Ovary (tissue), 9 donors: Measurements from ENCODE around the gene RC3H1. TPM values are rescaled to one million over a fixed set of nuclear protein-coding genes. Genes with fewer than 3 reads are reported as not detected.

Experiments
- DNase-seq, 5 donors: peaks; one replicate each; pipeline ENCODE4 v3.0.0-alpha.2; 2019 to 2020
- H3K27ac ChIP-seq, 2 donors: fragments of 200-600 bp; one replicate each; pipeline versions ENCODE4 v1.5.1 to v1.8.0; 2019 to 2022
- H3K27me3 ChIP-seq: fragments of 200-600 bp; one replicate; pipeline ENCODE4 v1.8.0; 2022
- H3K36me3 ChIP-seq: fragments of 200-600 bp; sonication (generic); one replicate; pipeline ENCODE4 v1.5.1; 2019
- H3K4me1 ChIP-seq: one replicate; pipeline ENCODE4 v1.8.1; 2013; ENCODE audit warnings: mild to moderate bottlenecking, moderate library complexity; ENCODE audit not compliant: insufficient read depth
- H3K4me3 ChIP-seq: fragments of 200-600 bp; sonication (generic); one replicate; pipeline ENCODE4 v1.5.1; 2017
- H3K9me3 ChIP-seq, 2 donors: fragments of 200-600 bp in 1 of 2; sonication (generic) in 1 of 2; one replicate each; pipeline versions ENCODE4 v1.5.1 to v1.8.1; 2013 to 2019; ENCODE audit warnings: mild to moderate bottlenecking in 1 of 2, moderate library complexity in 1 of 2
- EP300 ChIP-seq: sonication (generic); formaldehyde crosslinking; IDR thresholded peaks from one replicate; pipeline ENCODE4 v1.6.1; 2017; ENCODE audit warnings: antibody characterized with exemption
- POLR2A ChIP-seq: fragments of 450-650 bp; IDR thresholded peaks from one replicate; pipeline ENCODE4 v1.6.1; 2017; ENCODE audit warnings: antibody characterized with exemption, mild to moderate bottlenecking, moderate library complexity
- WGBS, 3 donors: extraction: QIAGEN DNeasy Blood & Tissue Kit in 1 of 3; methylation state at CpG; one replicate each; pipeline versions ENCODE4 v1.1.5 to v1.1.7; 2013 to 2017; 5-methylcytosine and 5-hydroxymethylcytosine counted together
- intact Hi-C, 4 donors: fragments of 100-400 bp; cut with DNase I; formaldehyde crosslinking; loops; one replicate each; pipeline versions ENCODE4 v1.11.0 to v1.15.1; 2022 to 2023
- polyA plus RNA-seq, 2 donors: library from polyadenylated mRNA; stranded (reverse); fragments of 200-250 nt in 1 of 2; fragments of 350-450 nt in 1 of 2; fragmentation: Illumina TruSeq in 1 of 2; extraction: RNeasy Lipid Tissue Mini Kit (QIAGEN cat#74804) in 1 of 2; gene quantifications; one replicate each; pipeline ENCODE4 v1.2.3, GENCODE V29; 2013 to 2014
- small RNA-seq: library from RNA; depleted of rRNA; stranded (forward); fragments of <200 nt; gene quantifications from one replicate; pipeline ENCODE3, GENCODE V24; 2016
- total RNA-seq, 7 donors: library from RNA; depleted of rRNA in 2 of 7; stranded (reverse); fragments of >200 nt in 2 of 7; fragmentation: NEBNext Ultra II Directional in 3 of 7; extraction: Animal tissue kit (Norgen Biotek cat#: 25700) in 3 of 7; gene quantifications; one replicate each; pipeline versions ENCODE4 v1.1.0 to v1.2.4, GENCODE V29; 2016 to 2023
- TF ChIP-seq, protein P1 (sequence below), 3 donors: fragments of 450-650 bp in 2 of 3; fragments of 200-600 bp in 1 of 3; IDR thresholded peaks; one replicate each; pipeline versions ENCODE4 v1.5.1 to v1.8.0; 2016 to 2022; ENCODE audit warnings: antibody characterized with exemption in 3 of 3, mild to moderate bottlenecking in 1 of 3
- donor health status: DM: no; HTN: no; CAD: no; lungs with moderate emphysema.
- donor health status: DM: no; HTN: no; CAD: no.
- donor health status: Bipolar disorder and iron deficiency.
- donor health status: DM: yes; HTN: yes; CAD: no.
- donor health status: DM: no; HTN: no; CAD: no.
- donor health status: DM: yes; HTN: yes; CAD: no.

Gene RC3H1
- total and polyA plus RNA-seq, 9 donors = 4.6 to 33.8 (median 26.5) TPM

DNA sequence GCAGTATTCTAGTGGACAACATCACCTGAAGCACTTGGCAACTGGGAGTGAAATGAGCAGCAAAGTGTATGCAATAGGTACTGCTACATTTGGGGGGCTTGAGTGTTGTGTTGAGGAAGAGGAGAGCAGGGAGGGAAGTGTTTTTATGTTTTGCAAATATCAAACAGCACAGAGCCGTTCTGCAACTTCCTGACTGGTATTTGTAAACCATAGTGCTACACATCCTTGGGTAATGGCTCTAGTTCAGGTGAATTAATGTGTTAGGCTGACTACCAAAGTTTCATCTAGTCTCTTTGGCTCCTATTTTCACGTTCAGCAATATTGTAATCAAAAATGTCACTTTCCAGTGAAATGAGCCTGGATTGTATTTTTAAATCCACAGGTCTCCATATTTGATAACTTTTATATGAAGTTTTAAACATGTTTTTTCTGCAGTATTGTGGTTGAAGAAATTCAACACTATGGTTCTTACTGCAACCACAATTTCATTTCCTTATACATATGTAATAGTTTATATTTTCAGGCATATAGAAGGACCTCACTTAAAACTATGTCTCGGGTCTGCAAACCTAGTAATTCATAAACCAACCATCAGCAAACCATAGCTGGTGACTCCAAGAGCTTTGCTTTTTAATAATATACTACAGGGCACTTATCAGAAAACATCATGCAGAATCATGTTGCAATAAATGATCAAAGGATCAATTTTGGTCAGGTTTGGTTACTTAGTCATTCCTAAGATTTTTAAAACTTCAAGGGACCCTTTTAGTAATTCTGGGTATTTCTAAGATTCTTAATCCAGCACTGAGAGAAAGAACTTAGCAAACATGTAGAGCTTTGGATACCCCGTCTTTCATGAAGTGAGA, 135.2 kb downstream of the RC3H1 start:
- Histone ChIP-seq H3K36me3 (no peaks in the 10 kb centered on the region), H3K27me3 (no peaks in the 10 kb centered on the region), H3K4me3 (no peak overlapping the region), H3K4me1 (no peaks in the 10 kb centered on the region), H3K9me3 (no peaks in the 10 kb centered on the region), H3K27ac (no peak overlapping the region)
- intact Hi-C loops = no loop called here
- WGBS, 3 donors = 80 to 90% (median 85%) methylated on average over 4 of the region's 4 CpGs
- no peak for DNase-seq
- TF ChIP-seq EP300 (no peak), POLR2A (no peak)
- TF ChIP-seq, protein P1, sequence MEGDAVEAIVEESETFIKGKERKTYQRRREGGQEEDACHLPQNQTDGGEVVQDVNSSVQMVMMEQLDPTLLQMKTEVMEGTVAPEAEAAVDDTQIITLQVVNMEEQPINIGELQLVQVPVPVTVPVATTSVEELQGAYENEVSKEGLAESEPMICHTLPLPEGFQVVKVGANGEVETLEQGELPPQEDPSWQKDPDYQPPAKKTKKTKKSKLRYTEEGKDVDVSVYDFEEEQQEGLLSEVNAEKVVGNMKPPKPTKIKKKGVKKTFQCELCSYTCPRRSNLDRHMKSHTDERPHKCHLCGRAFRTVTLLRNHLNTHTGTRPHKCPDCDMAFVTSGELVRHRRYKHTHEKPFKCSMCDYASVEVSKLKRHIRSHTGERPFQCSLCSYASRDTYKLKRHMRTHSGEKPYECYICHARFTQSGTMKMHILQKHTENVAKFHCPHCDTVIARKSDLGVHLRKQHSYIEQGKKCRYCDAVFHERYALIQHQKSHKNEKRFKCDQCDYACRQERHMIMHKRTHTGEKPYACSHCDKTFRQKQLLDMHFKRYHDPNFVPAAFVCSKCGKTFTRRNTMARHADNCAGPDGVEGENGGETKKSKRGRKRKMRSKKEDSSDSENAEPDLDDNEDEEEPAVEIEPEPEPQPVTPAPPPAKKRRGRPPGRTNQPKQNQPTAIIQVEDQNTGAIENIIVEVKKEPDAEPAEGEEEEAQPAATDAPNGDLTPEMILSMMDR (IDR thresholded peaks at IDR 0.05) = no peak

DNA sequence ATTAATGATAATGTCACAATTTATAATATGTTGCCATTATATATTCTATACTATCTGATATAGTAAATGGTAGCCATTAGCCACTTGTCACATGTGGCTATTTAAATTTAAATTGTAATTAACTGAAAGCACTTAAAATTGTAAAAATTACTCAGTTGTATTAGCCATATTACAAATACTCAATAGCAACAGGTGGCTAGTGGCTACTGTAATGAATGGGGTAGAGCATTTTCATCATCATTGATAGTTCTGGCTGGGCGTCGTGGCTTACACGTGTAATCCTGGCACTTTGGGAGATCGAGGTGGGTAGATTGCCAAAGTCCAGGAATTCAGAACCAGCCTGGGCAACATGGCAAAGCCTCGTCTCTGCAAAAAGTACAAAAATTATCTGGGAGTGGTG, 137.5 kb downstream of the RC3H1 start:
- 93 to 97% (median 93%) methylated on average over 5 of the region's 5 CpGs for WGBS, 3 donors
- no peak overlapping the region for H3K27ac ChIP-seq
- no peaks in the 10 kb centered on the region for H3K4me1 ChIP-seq
- H3K9me3 ChIP-seq = no peaks in the 10 kb centered on the region
- H3K4me3 ChIP-seq = no peak overlapping the region
- DNase-seq = no peak
- H3K27me3 ChIP-seq = no peaks in the 10 kb centered on the region
- intact Hi-C loops = no loop called here
- TF ChIP-seq EP300 (no peak), POLR2A (no peak)
- TF ChIP-seq, protein P1 (IDR thresholded peaks at IDR 0.05) = no peak
- H3K36me3 ChIP-seq = no peaks in the 10 kb centered on the region

Small RNAs within 50 kb of the gene (small RNA-seq; reads per million reads assigned to genes)
- not detected for gene RNA5SP67
- gene RNA5SP68 = not detected

Other genes starting within 250 kb of the RC3H1 start
- gene DARS2, start 197.7 kb downstream of the RC3H1 start, total RNA-seq = 10 to 100 TPM in 2 of 7 donors, 1 to 10 TPM in 5; 7.8 to 11.5 (median 9.1) TPM
- 10 to 100 TPM in 1 of 2 donors, 1 to 10 TPM in 1; 4.3 to 20.5 TPM for gene DARS2, start 197.7 kb downstream of the RC3H1 start, polyA plus RNA-seq
- gene CENPL, start 197.5 kb downstream of the RC3H1 start, total RNA-seq = 1 to 10 TPM; 1.1 to 5.6 (median 3.1) TPM
- gene CENPL, start 197.5 kb downstream of the RC3H1 start, polyA plus RNA-seq = 1 to 10 TPM; 2.4 to 3.9 TPM
- 1,000 to 10,000 TPM in 6 of 7 donors, 100 to 1,000 TPM in 1; 958 to 2,885 (median 1,266) TPM for gene GAS5, start 154.4 kb downstream of the RC3H1 start, total RNA-seq
- gene GAS5, start 154.4 kb downstream of the RC3H1 start, polyA plus RNA-seq = 1,000 to 10,000 TPM in 1 of 2 donors, 100 to 1,000 TPM in 1; 802 to 2,293 TPM
- 10 to 100 TPM in 5 of 7 donors, 1 to 10 TPM in 2; 6.5 to 20.0 (median 14.9) TPM for gene ZBTB37, start 154.0 kb downstream of the RC3H1 start, total RNA-seq
- 1 to 10 TPM; 2.3 to 4.4 TPM for gene ZBTB37, start 154.0 kb downstream of the RC3H1 start, polyA plus RNA-seq
- 1 to 10 TPM in 2 of 7 donors, under 1 TPM in 1, not detected in 4; 0.40 to 1.6 (median 1.1) TPM for gene SERPINC1, start 105.0 kb downstream of the RC3H1 start, total RNA-seq
- gene SERPINC1, start 105.0 kb downstream of the RC3H1 start, polyA plus RNA-seq = under 1 TPM in 1 of 2 donors, not detected in 1; 0.37 TPM
- 10 to 100 TPM; 40.0 to 56.5 (median 44.2) TPM for gene RABGAP1L, start 137.2 kb upstream of the RC3H1 start, total RNA-seq
- 10 to 100 TPM; 17.1 to 29.8 TPM for gene RABGAP1L, start 137.2 kb upstream of the RC3H1 start, polyA plus RNA-seq